GM23248 (cell line): ENCODE data around the gene NFIA. TPM values are rescaled to one million over a fixed set of nuclear protein-coding genes. Genes with fewer than 3 reads are reported as not detected.

Source experiments
- DNase-seq: peaks from one replicate; pipeline ENCODE4 v3.0.0-alpha.2; 2015
- H2AFZ ChIP-seq: fragments of 200-600 bp; sonication (generic); 2 replicates; pipeline ENCODE4 v1.6.1; 2016; ENCODE audit warnings: antibody characterized with exemption
- H3F3A ChIP-seq: fragments of 200-600 bp; sonication (generic); 2 replicates; pipeline ENCODE4 v1.6.1; 2016; ENCODE audit warnings: mild to moderate bottlenecking, antibody characterized with exemption, mixed run types; ENCODE audit not compliant: insufficient read depth
- H3K27ac ChIP-seq: fragments of 200-600 bp; sonication (generic); 2 replicates; pipeline ENCODE4 v1.5.1; 2016; ENCODE audit warnings: mild to moderate bottlenecking
- H3K27me3 ChIP-seq: fragments of 200-600 bp; sonication (generic); replicated peaks from 2 replicates; pipeline ENCODE4 v1.6.1; 2016; ENCODE audit warnings: mild to moderate bottlenecking; ENCODE audit not compliant: insufficient read depth
- H3K36me3 ChIP-seq: fragments of 200-600 bp; sonication (generic); 2 replicates; pipeline ENCODE4 v1.6.1; 2016; ENCODE audit warnings: low read depth, mild to moderate bottlenecking
- H3K4me1 ChIP-seq: fragments of 200-600 bp; sonication (generic); 2 replicates; pipeline ENCODE4 v1.6.1; 2016; ENCODE audit warnings: mild to moderate bottlenecking; ENCODE audit not compliant: insufficient read depth
- H3K4me2 ChIP-seq: fragments of 200-600 bp; sonication (generic); one replicate; pipeline ENCODE4 v1.6.1; 2016; ENCODE audit warnings: mild to moderate bottlenecking; ENCODE audit not compliant: unreplicated experiment
- H3K4me3 ChIP-seq: fragments of 200-600 bp; sonication (generic); 2 replicates; pipeline ENCODE4 v1.5.1; 2016; ENCODE audit warnings: mild to moderate bottlenecking
- H3K79me2 ChIP-seq: fragments of 200-600 bp; sonication (generic); 2 replicates; pipeline ENCODE4 v1.6.1; 2016; ENCODE audit warnings: mild to moderate bottlenecking; ENCODE audit not compliant: insufficient read depth
- H3K9ac ChIP-seq: fragments of 200-600 bp; sonication (generic); 2 replicates; pipeline ENCODE4 v1.6.1; 2016; ENCODE audit warnings: mild to moderate bottlenecking
- H3K9me2 ChIP-seq: fragments of 200-600 bp; sonication (generic); 2 replicates; pipeline ENCODE4 v1.6.1; 2016; ENCODE audit warnings: mixed run types, mild to moderate bottlenecking, moderate library complexity; ENCODE audit not compliant: insufficient read depth
- H3K9me3 ChIP-seq: fragments of 200-600 bp; sonication (generic); one replicate; pipeline ENCODE4 v1.6.1; 2017; ENCODE audit warnings: low read depth
- H4K20me1 ChIP-seq: fragments of 200-600 bp; sonication (generic); 2 replicates; pipeline ENCODE4 v1.6.0; 2016; ENCODE audit not compliant: insufficient read depth
- EZH2 ChIP-seq: fragments of 200-600 bp; sonication (generic); IDR thresholded peaks from 2 replicates; pipeline ENCODE4 v1.6.1; 2018; ENCODE audit warnings: antibody characterized with exemption, mild to moderate bottlenecking; ENCODE audit not compliant: insufficient read depth, poor library complexity, severe bottlenecking
- EZH2phosphoT487 ChIP-seq: fragments of 200-600 bp; sonication (generic); IDR thresholded peaks from 2 replicates; pipeline ENCODE4 v1.6.1; 2018; ENCODE audit warnings: antibody characterized with exemption, moderate library complexity, mild to moderate bottlenecking, low read depth; ENCODE audit not compliant: insufficient read depth
- WGBS, 2 experiments: methylation state at CpG; one replicate each; pipeline ENCODE4 v1.1.6; 2015 to 2017; ENCODE audit warnings: low lambda C conversion rate in 2 of 2, low coverage in 1 of 2; ENCODE audit errors: missing lambda C conversion rate in 2 of 2; 5-methylcytosine and 5-hydroxymethylcytosine counted together
- in situ Hi-C: fragments of 300-500 bp; cut with MboI; formaldehyde crosslinking; loops from 2 replicates; pipeline ENCODE4 v1.15.0; 2020
- polyA plus RNA-seq: library from polyadenylated mRNA; unstranded; fragments of >200 nt; fragmentation: Nextera tagmentation; extraction: Ambion mirVana; gene quantifications from 2 replicates; pipeline ENCODE4 v1.2.1, GENCODE V29; 2016
- total RNA-seq: library from RNA; depleted of rRNA; stranded (reverse); fragments of >200 nt; shearing (Covaris generic); gene quantifications from 2 replicates; pipeline ENCODE4 v1.2.3, GENCODE V29; 2014

The NFIA gene
- total and polyA plus RNA-seq, 2 experiments from 2014 or later: 3.4 to 8.8 TPM

DNA sequence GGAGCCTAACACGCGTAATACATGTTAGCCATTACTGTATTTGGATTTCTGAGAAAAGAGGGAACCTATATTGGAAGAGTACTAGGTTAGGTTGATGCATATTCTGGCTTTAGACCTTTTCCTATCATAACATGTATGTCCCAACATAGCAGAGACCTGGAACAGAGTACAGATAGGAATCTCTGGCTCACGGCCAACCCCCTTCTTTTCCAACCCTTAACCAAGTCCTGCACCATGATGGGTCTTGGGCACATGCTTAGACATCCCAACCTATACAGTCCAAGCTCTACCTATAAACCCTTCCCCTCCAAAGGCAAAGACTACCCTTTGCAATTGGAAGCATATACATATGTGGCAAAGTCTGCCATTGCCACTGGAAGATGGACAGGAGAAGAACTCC lies 414.7 kb downstream of the NFIA start:
- WGBS, 2 experiments: 76 to 77% methylated on average over 3 of the region's 3 CpGs
- Histone ChIP-seq H3K9ac (no peak overlapping the region), H3F3A (no peaks in the 10 kb centered on the region), H3K4me1 (no peaks in the 10 kb centered on the region), H2AFZ (no peak overlapping the region), H3K27me3 (no peaks in the 10 kb centered on the region), H3K9me2 (no peaks in the 10 kb centered on the region), H3K36me3 (no peaks in the 10 kb centered on the region), H3K79me2 (no peaks in the 10 kb centered on the region), H3K27ac (no peak overlapping the region), H3K4me3 (no peak overlapping the region), H4K20me1 (no peaks in the 10 kb centered on the region), H3K9me3 (no peaks in the 10 kb centered on the region), H3K4me2 (no peak overlapping the region)
- no peak for DNase-seq
- in situ Hi-C loops: no loop called here
- TF ChIP-seq EZH2: no peak
- no peak for TF ChIP-seq EZH2phosphoT487

DNA sequence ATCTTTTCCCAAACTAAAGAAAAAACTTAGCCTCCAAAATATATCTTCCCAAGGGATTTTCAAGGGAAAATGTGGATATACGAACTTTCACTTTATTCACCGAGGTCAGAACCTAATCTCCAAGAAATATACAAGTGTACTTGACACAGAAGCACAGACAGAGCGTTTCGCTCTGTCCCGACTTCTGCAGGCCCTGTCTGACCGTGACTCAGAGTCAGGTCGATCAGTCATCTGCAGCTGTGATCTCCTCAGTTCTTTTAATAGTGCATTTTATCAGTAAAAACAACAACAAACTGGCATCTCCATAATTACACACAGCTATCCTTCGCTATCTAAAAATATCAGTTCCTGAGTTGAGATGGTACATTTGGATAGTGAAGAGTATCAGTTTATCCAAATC lies 416.0 kb downstream of the NFIA start:
- TF ChIP-seq EZH2 (no peak), EZH2phosphoT487 (no peak)
- no peaks in the 10 kb centered on the region for H3F3A ChIP-seq
- H3K4me2 ChIP-seq: no peak overlapping the region
- no peak overlapping the region for H3K9ac ChIP-seq
- H3K4me1 ChIP-seq: no peaks in the 10 kb centered on the region
- H3K4me3 ChIP-seq: no peak overlapping the region
- no peak overlapping the region for H2AFZ ChIP-seq
- in situ Hi-C loops: no loop called here
- DNase-seq: no peak
- no peaks in the 10 kb centered on the region for H3K27me3 ChIP-seq
- no peaks in the 10 kb centered on the region for H4K20me1 ChIP-seq
- 83% methylated on average over 8 of the region's 8 CpGs for WGBS, 2 experiments
- H3K9me3 ChIP-seq: no peaks in the 10 kb centered on the region
- no peaks in the 10 kb centered on the region for H3K36me3 ChIP-seq
- H3K9me2 ChIP-seq: no peaks in the 10 kb centered on the region
- H3K79me2 ChIP-seq: no peaks in the 10 kb centered on the region
- no peak overlapping the region for H3K27ac ChIP-seq

DNA sequence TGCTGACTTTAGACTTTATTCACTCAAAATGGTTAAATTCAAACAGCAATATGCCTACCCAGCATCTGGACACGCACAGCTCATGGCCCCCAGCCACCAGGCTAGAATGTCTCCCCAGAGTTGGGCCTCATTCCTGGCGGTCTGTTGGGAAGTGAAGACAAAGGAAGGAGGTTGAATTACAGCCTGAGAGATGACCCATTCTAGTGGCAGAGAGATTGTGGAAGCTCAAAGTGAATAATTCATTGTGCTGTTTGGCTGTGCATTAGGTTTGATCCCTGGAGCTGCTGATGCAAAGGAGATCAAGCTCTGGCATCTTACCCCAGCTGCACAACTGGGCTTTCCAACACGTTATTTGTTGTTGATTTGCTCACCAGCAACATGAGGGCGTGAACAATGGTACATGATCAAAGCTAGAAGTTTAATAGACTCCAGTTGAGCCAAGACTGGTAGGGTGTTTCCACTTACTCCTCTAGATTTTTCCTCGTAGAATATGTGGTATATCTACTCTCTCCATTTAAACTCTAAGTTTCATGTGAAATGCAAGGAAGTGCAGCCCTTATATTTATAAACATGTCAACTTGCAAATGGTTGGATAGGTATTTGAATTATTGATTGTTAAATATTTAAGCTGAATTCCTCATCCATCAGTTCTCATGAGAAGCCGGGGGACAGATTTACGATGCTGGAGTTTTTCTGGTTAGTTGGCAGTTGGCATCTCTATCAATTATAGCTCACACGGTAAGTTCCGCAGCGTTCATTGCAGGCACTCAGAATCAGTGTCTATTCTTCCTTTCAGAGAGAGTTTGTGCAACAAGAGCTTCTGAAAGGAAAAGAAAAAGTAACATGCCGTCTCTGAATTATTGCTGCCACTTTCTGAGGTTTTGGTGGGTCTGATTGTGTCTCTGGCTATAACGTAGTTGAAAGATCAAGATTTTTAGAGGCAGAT lies 419.9 kb downstream of the NFIA start:
- TF ChIP-seq EZH2phosphoT487: no peak
- no peak for TF ChIP-seq EZH2
- H3K4me3 ChIP-seq: no peak overlapping the region
- H3K27ac ChIP-seq: no peak overlapping the region
- H3F3A ChIP-seq: no peaks in the 10 kb centered on the region
- 10 to 13% methylated on average over 12 of the region's 12 CpGs for WGBS, 2 experiments
- H4K20me1 ChIP-seq: no peaks in the 10 kb centered on the region
- no peaks in the 10 kb centered on the region for H3K36me3 ChIP-seq
- no peaks in the 10 kb centered on the region for H3K9me3 ChIP-seq
- H2AFZ ChIP-seq: peak overlapping the region; percentile 45
- H3K9ac ChIP-seq: no peak overlapping the region
- H3K9me2 ChIP-seq: no peaks in the 10 kb centered on the region
- in situ Hi-C loops: no loop called here
- DNase-seq: no peak
- H3K27me3 ChIP-seq: no peaks in the 10 kb centered on the region
- no peaks in the 10 kb centered on the region for H3K79me2 ChIP-seq
- H3K4me1 ChIP-seq: no peaks in the 10 kb centered on the region
- H3K4me2 ChIP-seq: no peak overlapping the region

DNA sequence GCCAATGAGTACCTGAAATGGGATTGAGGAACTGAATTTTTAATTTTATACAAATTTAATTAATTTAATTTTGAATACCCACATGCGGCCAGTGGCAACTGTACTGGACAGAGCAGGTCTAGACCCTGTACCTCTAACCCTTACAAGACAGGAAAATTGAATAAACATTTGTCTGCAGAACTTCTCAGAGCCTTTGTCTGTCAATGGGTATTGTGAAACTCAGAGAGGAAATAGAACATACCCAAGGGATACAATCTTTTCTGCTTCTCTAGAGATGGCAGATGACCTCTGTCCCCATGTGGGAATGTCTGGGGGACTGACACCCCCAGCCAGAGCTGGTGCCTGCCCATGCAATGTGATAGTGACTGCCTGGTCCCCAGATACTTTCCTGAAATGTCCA lies 421.9 kb downstream of the NFIA start:
- Histone ChIP-seq H2AFZ (no peak overlapping the region), H3F3A (no peaks in the 10 kb centered on the region), H3K4me3 (no peak overlapping the region), H3K36me3 (no peaks in the 10 kb centered on the region), H3K79me2 (no peaks in the 10 kb centered on the region), H3K4me1 (no peaks in the 10 kb centered on the region), H3K9me2 (no peaks in the 10 kb centered on the region), H3K27ac (no peak overlapping the region), H3K9me3 (no peaks in the 10 kb centered on the region), H3K4me2 (no peak overlapping the region), H3K27me3 (no peaks in the 10 kb centered on the region), H4K20me1 (no peaks in the 10 kb centered on the region), H3K9ac (no peak overlapping the region)
- TF ChIP-seq EZH2 (no peak), EZH2phosphoT487 (no peak)
- 69 to 76% methylated on average over 1 of the region's 1 CpG for WGBS, 2 experiments
- DNase-seq: no peak
- in situ Hi-C loops: no loop called here
